Measurements from ENCODE around the gene PLXDC2. TPM values are rescaled to one million over a fixed set of nuclear protein-coding genes. Genes with fewer than 3 reads are reported as not detected.
A peak's percentile ranks its signal among the peaks of the same experiment; 100 is the strongest.

The PLXDC2 gene
- total and polyA plus RNA-seq, 2 experiments from 2014 or later, result 13.5 to 19.4 TPM

DNA sequence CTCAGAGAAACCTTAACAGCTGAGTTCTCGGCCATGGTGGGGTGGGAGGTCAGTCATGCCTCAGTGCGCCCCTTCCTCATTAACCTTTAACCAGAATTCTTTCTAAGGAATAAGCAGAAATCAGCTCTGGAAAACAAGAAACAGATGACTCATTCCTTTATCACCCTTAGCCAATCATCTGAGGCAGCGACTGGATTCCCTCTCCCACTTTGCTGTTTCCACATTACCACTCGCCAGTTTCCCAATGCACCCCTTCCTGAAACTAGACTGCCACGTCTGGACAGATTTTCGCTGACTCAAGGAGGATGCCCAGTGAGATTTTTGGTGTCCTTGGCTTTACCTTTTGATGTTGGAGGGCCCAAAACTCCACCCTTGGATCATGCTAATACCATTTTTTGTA, 223.8 kb downstream of the PLXDC2 start:
- Histone ChIP-seq H3K4me3 (no peak overlapping the region), H3K27me3 (ENCODE audit: insufficient read depth) (no peaks in the 10 kb centered on the region), H3K36me3 (ENCODE audit: insufficient read depth) (no peaks in the 10 kb centered on the region), H3K9me2 (ENCODE audit: insufficient read depth) (no peaks in the 10 kb centered on the region), H4K20me1 (replicated peaks; ENCODE audit: insufficient read depth) (no peaks in the 10 kb centered on the region), H2AFZ (no peak overlapping the region), H3K79me2 (replicated peaks; ENCODE audit: insufficient read depth) (no peaks in the 10 kb centered on the region), H3K4me2 (no peak overlapping the region), H3K27ac (ENCODE audit: low read depth) (no peak overlapping the region), H3F3A (replicated peaks; ENCODE audit: low read depth) (no peaks in the 10 kb centered on the region), H3K4me1 (ENCODE audit: insufficient read depth) (peaks cover 5% of the 10 kb centered on the region; the same call in 1 of the 2 replicates)
- TF ChIP-seq EZH2phosphoT487 (IDR thresholded peaks at IDR 0.05; ENCODE audit: unreplicated experiment) (no peak), POLR2AphosphoS5 (IDR thresholded peaks at IDR 0.05; ENCODE audit: low read depth) (no peak), JUNB (IDR thresholded peaks at IDR 0.05; ENCODE audit: unreplicated experiment) (no peak), STAT1 (IDR thresholded peaks at IDR 0.05; ENCODE audit: unreplicated experiment) (no peak), EZH2 (IDR thresholded peaks at IDR 0.05; ENCODE audit: low read depth, unreplicated experiment) (no peak), NANOG (IDR thresholded peaks at IDR 0.05; ENCODE audit: borderline replicate concordance) (no peak), ZNF114 (CRISPR knock-in tag; IDR thresholded peaks at IDR 0.05) (no peak), ZNF331 (CRISPR knock-in tag; IDR thresholded peaks at IDR 0.05; ENCODE audit: low read depth) (no peak), CREB1 (CRISPR knock-in tag; IDR thresholded peaks at IDR 0.05; ENCODE audit: low read depth) (no peak)
- TF ChIP-seq, protein P1, sequence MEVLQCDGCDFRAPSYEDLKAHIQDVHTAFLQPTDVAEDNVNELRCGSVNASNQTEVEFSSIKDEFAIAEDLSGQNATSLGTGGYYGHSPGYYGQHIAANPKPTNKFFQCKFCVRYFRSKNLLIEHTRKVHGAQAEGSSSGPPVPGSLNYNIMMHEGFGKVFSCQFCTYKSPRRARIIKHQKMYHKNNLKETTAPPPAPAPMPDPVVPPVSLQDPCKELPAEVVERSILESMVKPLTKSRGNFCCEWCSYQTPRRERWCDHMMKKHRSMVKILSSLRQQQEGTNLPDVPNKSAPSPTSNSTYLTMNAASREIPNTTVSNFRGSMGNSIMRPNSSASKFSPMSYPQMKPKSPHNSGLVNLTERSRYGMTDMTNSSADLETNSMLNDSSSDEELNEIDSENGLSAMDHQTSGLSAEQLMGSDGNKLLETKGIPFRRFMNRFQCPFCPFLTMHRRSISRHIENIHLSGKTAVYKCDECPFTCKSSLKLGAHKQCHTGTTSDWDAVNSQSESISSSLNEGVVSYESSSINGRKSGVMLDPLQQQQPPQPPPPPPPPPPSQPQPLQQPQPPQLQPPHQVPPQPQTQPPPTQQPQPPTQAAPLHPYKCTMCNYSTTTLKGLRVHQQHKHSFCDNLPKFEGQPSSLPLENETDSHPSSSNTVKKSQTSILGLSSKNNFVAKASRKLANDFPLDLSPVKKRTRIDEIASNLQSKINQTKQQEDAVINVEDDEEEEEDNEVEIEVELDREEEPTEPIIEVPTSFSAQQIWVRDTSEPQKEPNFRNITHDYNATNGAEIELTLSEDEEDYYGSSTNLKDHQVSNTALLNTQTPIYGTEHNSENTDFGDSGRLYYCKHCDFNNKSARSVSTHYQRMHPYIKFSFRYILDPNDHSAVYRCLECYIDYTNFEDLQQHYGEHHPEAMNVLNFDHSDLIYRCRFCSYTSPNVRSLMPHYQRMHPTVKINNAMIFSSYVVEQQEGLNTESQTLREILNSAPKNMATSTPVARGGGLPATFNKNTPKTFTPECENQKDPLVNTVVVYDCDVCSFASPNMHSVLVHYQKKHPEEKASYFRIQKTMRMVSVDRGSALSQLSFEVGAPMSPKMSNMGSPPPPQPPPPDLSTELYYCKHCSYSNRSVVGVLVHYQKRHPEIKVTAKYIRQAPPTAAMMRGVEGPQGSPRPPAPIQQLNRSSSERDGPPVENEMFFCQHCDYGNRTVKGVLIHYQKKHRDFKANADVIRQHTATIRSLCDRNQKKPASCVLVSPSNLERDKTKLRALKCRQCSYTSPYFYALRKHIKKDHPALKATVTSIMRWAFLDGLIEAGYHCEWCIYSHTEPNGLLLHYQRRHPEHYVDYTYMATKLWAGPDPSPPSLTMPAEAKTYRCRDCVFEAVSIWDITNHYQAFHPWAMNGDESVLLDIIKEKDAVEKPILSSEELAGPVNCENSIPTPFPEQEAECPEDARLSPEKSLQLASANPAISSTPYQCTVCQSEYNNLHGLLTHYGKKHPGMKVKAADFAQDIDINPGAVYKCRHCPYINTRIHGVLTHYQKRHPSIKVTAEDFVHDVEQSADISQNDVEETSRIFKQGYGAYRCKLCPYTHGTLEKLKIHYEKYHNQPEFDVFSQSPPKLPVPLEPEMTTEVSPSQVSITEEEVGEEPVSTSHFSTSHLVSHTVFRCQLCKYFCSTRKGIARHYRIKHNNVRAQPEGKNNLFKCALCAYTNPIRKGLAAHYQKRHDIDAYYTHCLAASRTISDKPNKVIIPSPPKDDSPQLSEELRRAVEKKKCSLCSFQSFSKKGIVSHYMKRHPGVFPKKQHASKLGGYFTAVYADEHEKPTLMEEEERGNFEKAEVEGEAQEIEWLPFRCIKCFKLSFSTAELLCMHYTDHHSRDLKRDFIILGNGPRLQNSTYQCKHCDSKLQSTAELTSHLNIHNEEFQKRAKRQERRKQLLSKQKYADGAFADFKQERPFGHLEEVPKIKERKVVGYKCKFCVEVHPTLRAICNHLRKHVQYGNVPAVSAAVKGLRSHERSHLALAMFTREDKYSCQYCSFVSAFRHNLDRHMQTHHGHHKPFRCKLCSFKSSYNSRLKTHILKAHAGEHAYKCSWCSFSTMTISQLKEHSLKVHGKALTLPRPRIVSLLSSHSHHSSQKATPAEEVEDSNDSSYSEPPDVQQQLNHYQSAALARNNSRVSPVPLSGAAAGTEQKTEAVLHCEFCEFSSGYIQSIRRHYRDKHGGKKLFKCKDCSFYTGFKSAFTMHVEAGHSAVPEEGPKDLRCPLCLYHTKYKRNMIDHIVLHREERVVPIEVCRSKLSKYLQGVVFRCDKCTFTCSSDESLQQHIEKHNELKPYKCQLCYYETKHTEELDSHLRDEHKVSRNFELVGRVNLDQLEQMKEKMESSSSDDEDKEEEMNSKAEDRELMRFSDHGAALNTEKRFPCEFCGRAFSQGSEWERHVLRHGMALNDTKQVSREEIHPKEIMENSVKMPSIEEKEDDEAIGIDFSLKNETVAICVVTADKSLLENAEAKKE (CRISPR knock-in tag; IDR thresholded peaks at IDR 0.05), result no peak
- TF ChIP-seq, protein P2, sequence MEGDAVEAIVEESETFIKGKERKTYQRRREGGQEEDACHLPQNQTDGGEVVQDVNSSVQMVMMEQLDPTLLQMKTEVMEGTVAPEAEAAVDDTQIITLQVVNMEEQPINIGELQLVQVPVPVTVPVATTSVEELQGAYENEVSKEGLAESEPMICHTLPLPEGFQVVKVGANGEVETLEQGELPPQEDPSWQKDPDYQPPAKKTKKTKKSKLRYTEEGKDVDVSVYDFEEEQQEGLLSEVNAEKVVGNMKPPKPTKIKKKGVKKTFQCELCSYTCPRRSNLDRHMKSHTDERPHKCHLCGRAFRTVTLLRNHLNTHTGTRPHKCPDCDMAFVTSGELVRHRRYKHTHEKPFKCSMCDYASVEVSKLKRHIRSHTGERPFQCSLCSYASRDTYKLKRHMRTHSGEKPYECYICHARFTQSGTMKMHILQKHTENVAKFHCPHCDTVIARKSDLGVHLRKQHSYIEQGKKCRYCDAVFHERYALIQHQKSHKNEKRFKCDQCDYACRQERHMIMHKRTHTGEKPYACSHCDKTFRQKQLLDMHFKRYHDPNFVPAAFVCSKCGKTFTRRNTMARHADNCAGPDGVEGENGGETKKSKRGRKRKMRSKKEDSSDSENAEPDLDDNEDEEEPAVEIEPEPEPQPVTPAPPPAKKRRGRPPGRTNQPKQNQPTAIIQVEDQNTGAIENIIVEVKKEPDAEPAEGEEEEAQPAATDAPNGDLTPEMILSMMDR (conservative IDR thresholded peaks at IDR 0.05; ENCODE audit: low read depth in 2 of 2), result no peak
- TF ChIP-seq, protein P3, sequence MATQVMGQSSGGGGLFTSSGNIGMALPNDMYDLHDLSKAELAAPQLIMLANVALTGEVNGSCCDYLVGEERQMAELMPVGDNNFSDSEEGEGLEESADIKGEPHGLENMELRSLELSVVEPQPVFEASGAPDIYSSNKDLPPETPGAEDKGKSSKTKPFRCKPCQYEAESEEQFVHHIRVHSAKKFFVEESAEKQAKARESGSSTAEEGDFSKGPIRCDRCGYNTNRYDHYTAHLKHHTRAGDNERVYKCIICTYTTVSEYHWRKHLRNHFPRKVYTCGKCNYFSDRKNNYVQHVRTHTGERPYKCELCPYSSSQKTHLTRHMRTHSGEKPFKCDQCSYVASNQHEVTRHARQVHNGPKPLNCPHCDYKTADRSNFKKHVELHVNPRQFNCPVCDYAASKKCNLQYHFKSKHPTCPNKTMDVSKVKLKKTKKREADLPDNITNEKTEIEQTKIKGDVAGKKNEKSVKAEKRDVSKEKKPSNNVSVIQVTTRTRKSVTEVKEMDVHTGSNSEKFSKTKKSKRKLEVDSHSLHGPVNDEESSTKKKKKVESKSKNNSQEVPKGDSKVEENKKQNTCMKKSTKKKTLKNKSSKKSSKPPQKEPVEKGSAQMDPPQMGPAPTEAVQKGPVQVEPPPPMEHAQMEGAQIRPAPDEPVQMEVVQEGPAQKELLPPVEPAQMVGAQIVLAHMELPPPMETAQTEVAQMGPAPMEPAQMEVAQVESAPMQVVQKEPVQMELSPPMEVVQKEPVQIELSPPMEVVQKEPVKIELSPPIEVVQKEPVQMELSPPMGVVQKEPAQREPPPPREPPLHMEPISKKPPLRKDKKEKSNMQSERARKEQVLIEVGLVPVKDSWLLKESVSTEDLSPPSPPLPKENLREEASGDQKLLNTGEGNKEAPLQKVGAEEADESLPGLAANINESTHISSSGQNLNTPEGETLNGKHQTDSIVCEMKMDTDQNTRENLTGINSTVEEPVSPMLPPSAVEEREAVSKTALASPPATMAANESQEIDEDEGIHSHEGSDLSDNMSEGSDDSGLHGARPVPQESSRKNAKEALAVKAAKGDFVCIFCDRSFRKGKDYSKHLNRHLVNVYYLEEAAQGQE (IDR thresholded peaks at IDR 0.05; ENCODE audit: unreplicated experiment), result no peak
- TF ChIP-seq, protein P4, sequence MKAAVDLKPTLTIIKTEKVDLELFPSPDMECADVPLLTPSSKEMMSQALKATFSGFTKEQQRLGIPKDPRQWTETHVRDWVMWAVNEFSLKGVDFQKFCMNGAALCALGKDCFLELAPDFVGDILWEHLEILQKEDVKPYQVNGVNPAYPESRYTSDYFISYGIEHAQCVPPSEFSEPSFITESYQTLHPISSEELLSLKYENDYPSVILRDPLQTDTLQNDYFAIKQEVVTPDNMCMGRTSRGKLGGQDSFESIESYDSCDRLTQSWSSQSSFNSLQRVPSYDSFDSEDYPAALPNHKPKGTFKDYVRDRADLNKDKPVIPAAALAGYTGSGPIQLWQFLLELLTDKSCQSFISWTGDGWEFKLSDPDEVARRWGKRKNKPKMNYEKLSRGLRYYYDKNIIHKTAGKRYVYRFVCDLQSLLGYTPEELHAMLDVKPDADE (IDR thresholded peaks at IDR 0.05), result no peak
- Mint-ChIP-seq H3K27me3 (ENCODE audit: insufficient read depth, low read depth, poor library complexity) (peaks cover 3% of the 10 kb centered on the region), H3K27ac (0 out of 2 replicates have a peak overlapping the region, but pooled peaks have one; percentile 23), H3K4me1 (peaks cover 28% of the 10 kb centered on the region), H3K36me3 (ENCODE audit: low read depth) (no peaks in the 10 kb centered on the region; the same call in 2 of the 3 replicates), H3K9me3 (no peaks in the 10 kb centered on the region), H3K4me3 (no peak overlapping the region)
- DNase-seq (ENCODE audit: low spot score) (no peak), ATAC-seq (no peak)
